ACC112 (cell line): ENCODE measurements around the gene CDR2.

Source experiments
- H2AFZ ChIP-seq: fragments of 200-600 bp; sonication (generic); one replicate; pipeline ENCODE4 v1.6.0; 2017; ENCODE audit warnings: antibody characterized with exemption, low read length; ENCODE audit not compliant: unreplicated experiment
- H3K27ac ChIP-seq: fragments of 200-600 bp; sonication (generic); 2 replicates; pipeline ENCODE4 v1.5.1; 2014; ENCODE audit warnings: low read depth, mild to moderate bottlenecking, antibody characterized with exemption, low read length, moderate library complexity
- H3K27me3 ChIP-seq: fragments of 200-600 bp; sonication (generic); 2 replicates; pipeline ENCODE4 v1.6.1; 2014; ENCODE audit warnings: mild to moderate bottlenecking, antibody characterized with exemption, low read length, moderate library complexity, mixed read lengths; ENCODE audit not compliant: insufficient read depth
- H3K36me3 ChIP-seq: fragments of 200-600 bp; sonication (generic); 2 replicates; pipeline ENCODE4 v1.6.1; 2016; ENCODE audit warnings: mild to moderate bottlenecking, antibody characterized with exemption, low read length, moderate library complexity, mixed read lengths; ENCODE audit not compliant: insufficient read depth
- H3K4me1 ChIP-seq: fragments of 200-600 bp; sonication (generic); one replicate; pipeline ENCODE4 v1.6.1; 2016; ENCODE audit warnings: low read length, mixed read lengths; ENCODE audit not compliant: insufficient read depth, unreplicated experiment, control insufficient read depth
- H3K4me3 ChIP-seq: fragments of 200-600 bp; sonication (generic); 2 replicates; pipeline ENCODE4 v1.5.1; 2014; ENCODE audit warnings: mild to moderate bottlenecking, low read depth, low read length
- H3K79me2 ChIP-seq: fragments of 200-600 bp; sonication (generic); one replicate; pipeline ENCODE4 v1.6.0; 2016; ENCODE audit warnings: low read length; ENCODE audit not compliant: control insufficient read depth, unreplicated experiment, insufficient read depth

Gene CDR2

GRCh38 chr16:22316411-22316811 is 58.0 kb downstream of the CDR2 start:
- Histone ChIP-seq H3K79me2 (no peaks in the 10 kb centered on the region), H3K4me3 (no peak overlapping the region), H3K36me3 (no peaks in the 10 kb centered on the region), H3K27ac (no peak overlapping the region), H3K27me3 (no peaks in the 10 kb centered on the region), H2AFZ (no peak overlapping the region), H3K4me1 (no peaks in the 10 kb centered on the region)

- H3K27ac ChIP-seq: no peak overlapping the region
- H3K27me3 ChIP-seq: no peaks in the 10 kb centered on the region
- H3K79me2 ChIP-seq: no peaks in the 10 kb centered on the region
- no peak overlapping the region for H3K4me3 ChIP-seq
- no peaks in the 10 kb centered on the region for H3K4me1 ChIP-seq
- no peak overlapping the region for H2AFZ ChIP-seq
- H3K36me3 ChIP-seq: no peaks in the 10 kb centered on the region
Observed at GRCh38 chr16:22315979-22316378, 58.4 kb downstream of the CDR2 start.

- Histone ChIP-seq H3K79me2 (no peaks in the 10 kb centered on the region), H3K27me3 (no peaks in the 10 kb centered on the region), H3K4me1 (no peaks in the 10 kb centered on the region), H3K4me3 (no peak overlapping the region), H2AFZ (no peak overlapping the region), H3K27ac (no peak overlapping the region), H3K36me3 (no peaks in the 10 kb centered on the region)
Observed at GRCh38 chr16:22314661-22315626, 59.5 kb downstream of the CDR2 start.

- Histone ChIP-seq H3K79me2 (no peaks in the 10 kb centered on the region), H3K4me3 (no peak overlapping the region), H3K27ac (no peak overlapping the region), H3K4me1 (no peaks in the 10 kb centered on the region), H3K36me3 (no peaks in the 10 kb centered on the region), H3K27me3 (no peaks in the 10 kb centered on the region), H2AFZ (no peak overlapping the region)
Observed at GRCh38 chr16:22313876-22314470, 60.4 kb downstream of the CDR2 start.

GRCh38 chr16:22312897-22313781 is 61.3 kb downstream of the CDR2 start:
- Histone ChIP-seq H2AFZ (no peak overlapping the region), H3K36me3 (0 out of 2 replicates have a peak, but pooled peaks cover under 1% of the 10 kb centered on the region), H3K79me2 (no peaks in the 10 kb centered on the region), H3K4me3 (no peak overlapping the region), H3K27ac (no peak overlapping the region), H3K27me3 (no peaks in the 10 kb centered on the region), H3K4me1 (no peaks in the 10 kb centered on the region)

- Histone ChIP-seq H2AFZ (no peak overlapping the region), H3K4me1 (no peaks in the 10 kb centered on the region), H3K36me3 (0 out of 2 replicates have a peak, but pooled peaks cover 3% of the 10 kb centered on the region), H3K79me2 (no peaks in the 10 kb centered on the region), H3K4me3 (no peak overlapping the region), H3K27me3 (no peaks in the 10 kb centered on the region), H3K27ac (no peak overlapping the region)
Observed at GRCh38 chr16:22311520-22311919, 62.9 kb downstream of the CDR2 start.

GRCh38 chr16:22308824-22309520 is 65.4 kb downstream of the CDR2 start:
- no peaks in the 10 kb centered on the region for H3K79me2 ChIP-seq
- H3K27ac ChIP-seq: no peak overlapping the region
- no peaks in the 10 kb centered on the region for H3K27me3 ChIP-seq
- no peaks in the 10 kb centered on the region for H3K4me1 ChIP-seq
- H2AFZ ChIP-seq: no peak overlapping the region
- no peak overlapping the region for H3K4me3 ChIP-seq
- H3K36me3 ChIP-seq: 0 out of 2 replicates have a peak, but pooled peaks cover 3% of the 10 kb centered on the region

- H3K4me3 ChIP-seq: no peak overlapping the region
- H3K79me2 ChIP-seq: no peaks in the 10 kb centered on the region
- no peaks in the 10 kb centered on the region for H3K27me3 ChIP-seq
- H3K36me3 ChIP-seq: 0 out of 2 replicates have a peak, but pooled peaks cover 3% of the 10 kb centered on the region
- H3K4me1 ChIP-seq: no peaks in the 10 kb centered on the region
- H2AFZ ChIP-seq: no peak overlapping the region
- no peak overlapping the region for H3K27ac ChIP-seq
Observed at GRCh38 chr16:22307838-22308237, 66.6 kb downstream of the CDR2 start.

GRCh38 chr16:22306788-22307187 is 67.6 kb downstream of the CDR2 start:
- Histone ChIP-seq H3K27ac (no peak overlapping the region), H3K36me3 (0 out of 2 replicates have a peak, but pooled peaks cover 3% of the 10 kb centered on the region), H3K79me2 (peaks cover 5% of the 10 kb centered on the region), H3K27me3 (no peaks in the 10 kb centered on the region), H3K4me3 (no peak overlapping the region), H2AFZ (no peak overlapping the region), H3K4me1 (no peaks in the 10 kb centered on the region)

GRCh38 chr16:22304411-22304810 is 70.0 kb downstream of the CDR2 start:
- Histone ChIP-seq H3K4me3 (no peak overlapping the region), H3K4me1 (no peaks in the 10 kb centered on the region), H3K27me3 (no peaks in the 10 kb centered on the region), H3K27ac (no peak overlapping the region), H3K79me2 (peaks cover 11% of the 10 kb centered on the region), H3K36me3 (0 out of 2 replicates have a peak, but pooled peaks cover 3% of the 10 kb centered on the region), H2AFZ (no peak overlapping the region)
